Adrenal gland (tissue), 5 donors: ENCODE data around the gene SLC30A2.

Experiments used
- CTCF ChIP-seq, 6 experiments: fragments of 450-650 bp in 4 of 6; fragments of 200-600 bp in 2 of 6; sonication (generic) in 1 of 6; IDR thresholded peaks; 1 replicate in 5 of 6; 2 replicates in 1 of 6; pipeline versions ENCODE4 v1.5.1 to v1.8.0; 2016 to 2021; ENCODE audit warnings: antibody characterized with exemption in 6 of 6, mild to moderate bottlenecking in 2 of 6, moderate library complexity in 1 of 6
- POLR2A ChIP-seq, 2 donors: fragments of 450-650 bp; IDR thresholded peaks; one replicate each; pipeline ENCODE4 v1.6.1; 2017; ENCODE audit warnings: antibody characterized with exemption in 2 of 2, mild to moderate bottlenecking in 2 of 2, moderate library complexity in 1 of 2
- donor health status: DM: no; HTN: no; CAD: no.

GRCh38 chr1:26036756-26037281, 9.1 kb downstream of the SLC30A2 start:
- no peak for TF ChIP-seq POLR2A (IDR thresholded peaks at IDR 0.05)
- TF ChIP-seq CTCF (IDR thresholded peaks at IDR 0.05), result no peak
